HEK293T (cell line): ENCODE measurements around the gene MAML1.

ENCODE experiments used
- ARNT ChIP-seq: fragments of 450-650 bp; IDR thresholded peaks from 2 replicates; pipeline ENCODE4 v1.6.1; 2017; ENCODE audit warnings: mild to moderate bottlenecking
- BHLHE40 ChIP-seq: fragments of 450-650 bp; IDR thresholded peaks from 2 replicates; pipeline ENCODE4 v1.6.1; 2016; ENCODE audit warnings: mild to moderate bottlenecking, moderate library complexity, borderline replicate concordance
- ELF4 ChIP-seq: fragments of 450-650 bp; IDR thresholded peaks from 2 replicates; pipeline ENCODE4 v1.6.1; 2017; ENCODE audit warnings: antibody characterized with exemption
- FOXA1 ChIP-seq: fragments of 450-650 bp; IDR thresholded peaks from 2 replicates; pipeline ENCODE4 v1.6.1; 2016; ENCODE audit warnings: mild to moderate bottlenecking
- FOXM1 ChIP-seq: fragments of 450-650 bp; IDR thresholded peaks from 2 replicates; pipeline ENCODE4 v1.6.1; 2017; ENCODE audit warnings: mild to moderate bottlenecking, borderline replicate concordance
- HDGF ChIP-seq: fragments of 450-650 bp; IDR thresholded peaks from 2 replicates; pipeline ENCODE4 v1.6.1; 2017; ENCODE audit warnings: antibody characterized with exemption, borderline replicate concordance
- SP1 ChIP-seq: fragments of 450-650 bp; IDR thresholded peaks from 2 replicates; pipeline ENCODE4 v1.6.1; 2017
- TARDBP ChIP-seq: fragments of 450-650 bp; IDR thresholded peaks from 2 replicates; pipeline ENCODE4 v1.6.1; 2016
- ZNF384 ChIP-seq: fragments of 450-650 bp; IDR thresholded peaks from 2 replicates; pipeline ENCODE4 v1.6.1; 2016

DNA sequence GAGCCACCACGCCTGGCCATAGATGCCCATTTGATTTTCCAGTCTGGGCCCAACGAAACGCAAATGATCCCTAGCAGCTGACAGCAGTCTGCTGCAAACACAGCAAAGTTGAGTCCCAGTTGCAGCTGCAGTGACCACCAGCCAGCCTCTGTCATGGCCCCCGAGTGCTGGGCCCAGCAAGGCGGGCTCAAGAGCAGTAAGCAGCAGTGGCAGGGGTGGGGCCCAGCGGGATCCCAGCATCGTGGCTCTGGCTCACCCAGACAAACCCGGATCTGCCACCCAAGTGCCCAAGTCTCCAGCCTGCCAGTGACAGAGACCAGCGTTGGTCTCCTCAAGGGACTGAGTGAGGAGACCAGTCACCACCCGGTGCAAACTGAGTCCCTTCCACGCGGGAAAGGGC lies 54.2 kb downstream of the MAML1 start:
- TF ChIP-seq ARNT (no peak), SP1 (no peak), FOXM1 (no peak), TARDBP (no peak), ZNF384 (no peak), HDGF (no peak), BHLHE40 (no peak), FOXA1 (no peak), ELF4 (no peak)
